ENCODE results near the gene OIT3. TPM values are rescaled to one million over a fixed set of nuclear protein-coding genes. Genes with fewer than 3 reads are reported as not detected.

Gene OIT3
- total RNA-seq, 1 donor from 2014 or later: 0.09 TPM

DNA sequence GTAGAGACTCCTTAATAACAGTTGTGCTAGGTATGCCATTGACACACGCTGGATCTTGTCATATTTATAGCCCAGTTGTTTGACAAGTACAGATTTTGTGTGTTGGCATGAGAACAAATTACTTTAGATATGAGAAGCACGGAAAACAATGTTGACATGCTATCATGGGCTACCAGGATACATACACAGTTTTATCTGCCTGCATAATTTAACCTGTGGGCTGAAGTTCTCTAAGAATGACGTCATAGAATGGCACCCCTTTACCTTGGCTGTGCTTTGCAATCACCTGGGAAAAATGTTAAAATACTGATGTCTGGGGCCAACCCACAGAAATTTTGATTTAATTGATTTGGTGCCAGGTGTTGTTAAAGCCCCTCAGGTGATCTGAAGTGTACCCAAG lies 58.2 kb downstream of the OIT3 start:
- Mint-ChIP-seq H3K36me3 (ENCODE audit: low read depth) (no peaks in the 10 kb centered on the region), H3K27me3 (ENCODE audit: low read depth) (peaks cover 2% of the 10 kb centered on the region), H3K27ac (ENCODE audit: unreplicated experiment) (no peak overlapping the region), H3K4me1 (peaks cover 12% of the 10 kb centered on the region), H3K4me3 (no peak overlapping the region), H3K9me3 (no peaks in the 10 kb centered on the region)
- no peak for TF ChIP-seq CTCF (conservative IDR thresholded peaks at IDR 0.05)
- DNase-seq (ENCODE audit: low read depth, low spot score): no peak

- Mint-ChIP-seq H3K27me3 (ENCODE audit: low read depth) (peaks cover 2% of the 10 kb centered on the region), H3K4me1 (peaks cover 12% of the 10 kb centered on the region), H3K4me3 (no peak overlapping the region), H3K27ac (ENCODE audit: unreplicated experiment) (no peak overlapping the region), H3K36me3 (ENCODE audit: low read depth) (no peaks in the 10 kb centered on the region), H3K9me3 (no peaks in the 10 kb centered on the region)
- DNase-seq (ENCODE audit: low read depth, low spot score): no peak
- TF ChIP-seq CTCF (conservative IDR thresholded peaks at IDR 0.05): no peak
Observed at GRCh38 chr10:72952189-72952588, 58.6 kb downstream of the OIT3 start.

DNA sequence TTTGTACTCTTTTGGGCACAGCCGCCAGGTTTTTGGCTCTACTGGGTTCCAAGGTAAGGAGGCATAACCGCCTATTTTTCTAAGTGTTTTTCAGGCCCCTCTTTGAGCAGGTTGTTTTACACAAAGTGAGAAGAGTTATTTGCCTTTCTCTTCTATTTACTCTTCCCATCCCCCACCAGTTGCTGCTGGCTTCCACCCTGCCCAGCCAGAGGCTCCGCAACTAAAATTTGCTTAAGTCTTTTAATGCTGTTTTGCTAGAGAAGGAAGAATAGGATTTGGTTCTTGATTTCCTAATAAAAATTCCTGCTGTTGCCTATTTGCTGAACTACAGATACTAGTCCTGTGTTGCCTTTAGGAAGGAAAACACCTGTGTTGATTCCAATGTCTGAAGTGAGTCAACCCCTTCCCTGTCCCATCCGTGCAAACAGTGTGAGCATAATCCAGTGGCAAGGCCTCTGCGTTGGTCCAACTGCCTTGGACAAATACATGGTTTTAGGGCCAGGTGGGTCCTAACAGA lies 59.2 kb downstream of the OIT3 start:
- TF ChIP-seq CTCF (conservative IDR thresholded peaks at IDR 0.05): no peak
- no peaks in the 10 kb centered on the region for H3K36me3 Mint-ChIP-seq (ENCODE audit: low read depth)
- H3K4me3 Mint-ChIP-seq: no peak overlapping the region
- peaks cover 12% of the 10 kb centered on the region for H3K4me1 Mint-ChIP-seq
- no peak for DNase-seq (ENCODE audit: low read depth, low spot score)
- no peaks in the 10 kb centered on the region for H3K9me3 Mint-ChIP-seq
- peaks cover 2% of the 10 kb centered on the region for H3K27me3 Mint-ChIP-seq (ENCODE audit: low read depth)
- no peak overlapping the region for H3K27ac Mint-ChIP-seq (ENCODE audit: unreplicated experiment)

- Mint-ChIP-seq H3K4me1 (peaks cover 12% of the 10 kb centered on the region), H3K27me3 (ENCODE audit: low read depth) (peaks cover 2% of the 10 kb centered on the region), H3K9me3 (no peaks in the 10 kb centered on the region), H3K4me3 (no peak overlapping the region), H3K27ac (ENCODE audit: unreplicated experiment) (no peak overlapping the region), H3K36me3 (ENCODE audit: low read depth) (no peaks in the 10 kb centered on the region)
- no peak for DNase-seq (ENCODE audit: low read depth, low spot score)
- TF ChIP-seq CTCF (conservative IDR thresholded peaks at IDR 0.05): no peak
Observed at GRCh38 chr10:72953687-72954086, 60.1 kb downstream of the OIT3 start.

GRCh38 chr10:72954230-72954595 lies 60.7 kb downstream of the OIT3 start:
- H3K27ac Mint-ChIP-seq (ENCODE audit: unreplicated experiment): no peak overlapping the region
- peaks cover 12% of the 10 kb centered on the region for H3K4me1 Mint-ChIP-seq
- no peak overlapping the region for H3K4me3 Mint-ChIP-seq
- no peaks in the 10 kb centered on the region for H3K36me3 Mint-ChIP-seq (ENCODE audit: low read depth)
- H3K27me3 Mint-ChIP-seq (ENCODE audit: low read depth): peaks cover 2% of the 10 kb centered on the region
- TF ChIP-seq CTCF (conservative IDR thresholded peaks at IDR 0.05): no peak
- DNase-seq (ENCODE audit: low read depth, low spot score): no peak
- no peaks in the 10 kb centered on the region for H3K9me3 Mint-ChIP-seq

All from neural crest cell (in vitro differentiated cells).